Suprapubic skin (tissue), 3 donors: ENCODE measurements around the gene FECH.

ENCODE experiments used
- CTCF ChIP-seq, 2 donors: fragments of 200-600 bp in 1 of 2; fragments of 450-650 bp in 1 of 2; sonication (generic) in 1 of 2; IDR thresholded peaks; one replicate each; pipeline ENCODE4 v1.5.1; 2016 to 2019; ENCODE audit warnings: antibody characterized with exemption in 2 of 2, mild to moderate bottlenecking in 1 of 2, moderate library complexity in 1 of 2
- POLR2AphosphoS5 ChIP-seq, 3 donors: sonication (generic); formaldehyde crosslinking; IDR thresholded peaks; one replicate each; pipeline ENCODE4 v1.6.1; 2017; ENCODE audit warnings: antibody characterized with exemption in 3 of 3

DNA sequence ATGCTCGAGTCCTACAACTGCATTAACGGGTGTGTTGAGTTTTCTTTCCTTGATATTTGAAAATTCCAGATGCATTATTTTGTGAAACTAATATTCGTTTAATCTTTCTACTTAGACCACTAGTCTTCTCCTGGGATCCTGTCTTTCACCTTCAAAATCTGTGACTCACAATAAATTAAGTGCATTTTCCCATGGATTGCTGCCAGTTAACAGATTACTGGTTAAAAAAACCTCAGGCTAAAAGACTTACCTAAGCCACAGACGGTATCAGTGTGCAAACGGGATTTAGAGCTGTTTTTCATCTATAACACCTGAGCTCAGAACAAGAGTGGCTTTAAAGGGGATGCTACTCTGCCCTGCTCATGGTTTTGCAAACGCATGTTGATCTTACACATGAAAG, 10.2 kb downstream of the FECH start:
- TF ChIP-seq CTCF (IDR thresholded peaks at IDR 0.05) (no peak), POLR2AphosphoS5 (IDR thresholded peaks at IDR 0.05) (no peak)
